CD14-positive monocyte (primary cell): ENCODE measurements around the gene CAST. TPM values are rescaled to one million over a fixed set of nuclear protein-coding genes. Genes with fewer than 3 reads are reported as not detected.
A peak's percentile ranks its signal among the peaks of the same experiment; 100 is the strongest.

Source experiments
- DNase-seq, 3 donors: peaks; one replicate each; pipeline ENCODE4 v3.0.0-alpha.2; 2011 to 2022
- H2AFZ ChIP-seq: 2 replicates; pipeline ENCODE4 v1.6.0; 2012; ENCODE audit warnings: mild to moderate bottlenecking, low read depth, low read length, inconsistent platforms; ENCODE audit not compliant: insufficient read depth, poor library complexity, severe bottlenecking
- H3K27ac ChIP-seq, 2 donors: 1 replicate in 1 of 2; 2 replicates in 1 of 2; pipeline ENCODE4 v1.5.1; 2012 to 2013; ENCODE audit warnings: low read length in 2 of 2, control low read depth in 1 of 2, inconsistent platforms in 1 of 2, low read depth in 1 of 2, mild to moderate bottlenecking in 1 of 2
- H3K27me3 ChIP-seq, 2 donors: one replicate each; pipeline versions ENCODE4 v1.6.0 to v1.6.1; 2011 to 2013; ENCODE audit warnings: low read length in 2 of 2; ENCODE audit not compliant: control insufficient read depth in 2 of 2, insufficient read depth in 2 of 2
- H3K36me3 ChIP-seq, 2 donors: replicated peaks in 1 of 2; 1 replicate in 1 of 2; 2 replicates in 1 of 2; pipeline versions ENCODE4 v1.5.1 to v1.6.1; 2012 to 2013; ENCODE audit warnings: low read length in 2 of 2, control low read depth in 1 of 2, inconsistent platforms in 1 of 2, mild to moderate bottlenecking in 1 of 2; ENCODE audit not compliant: insufficient read depth in 2 of 2, control insufficient read depth in 1 of 2
- H3K4me1 ChIP-seq, 2 donors: 1 replicate in 1 of 2; 2 replicates in 1 of 2; pipeline versions ENCODE4 v1.5.1 to v1.6.1; 2012 to 2013; ENCODE audit warnings: low read length in 2 of 2, control low read depth in 1 of 2, inconsistent platforms in 1 of 2, mild to moderate bottlenecking in 1 of 2, moderate library complexity in 1 of 2; ENCODE audit not compliant: insufficient read depth in 2 of 2, control insufficient read depth in 1 of 2
- H3K4me2 ChIP-seq: replicated peaks from 2 replicates; pipeline ENCODE3; 2012; ENCODE audit warnings: low read length, moderate library complexity, mild to moderate bottlenecking; ENCODE audit not compliant: poor library complexity, severe bottlenecking; ENCODE audit errors: extremely low read depth
- H3K4me3 ChIP-seq, 3 experiments: fragments of 200-600 bp in 1 of 3; sonication (generic) in 1 of 3; replicated peaks in 1 of 3; 1 replicate in 2 of 3; 2 replicates in 1 of 3; pipeline ENCODE4 v1.5.1; 2011 to 2013; ENCODE audit warnings: low read length in 3 of 3, mild to moderate bottlenecking in 3 of 3, control low read depth in 2 of 3, low read depth in 2 of 3, inconsistent platforms in 1 of 3, moderate library complexity in 1 of 3
- H3K79me2 ChIP-seq: 2 replicates; pipeline ENCODE4 v1.6.0; 2012; ENCODE audit warnings: mild to moderate bottlenecking, control low read depth, inconsistent platforms, low read length, moderate library complexity; ENCODE audit not compliant: insufficient read depth
- H3K9ac ChIP-seq: 2 replicates; pipeline ENCODE4 v1.6.0; 2017; ENCODE audit warnings: low read length, mild to moderate bottlenecking; ENCODE audit not compliant: insufficient read depth, poor library complexity, severe bottlenecking
- H3K9me3 ChIP-seq, 2 donors: replicated peaks in 1 of 2; 1 replicate in 1 of 2; 2 replicates in 1 of 2; pipeline versions ENCODE4 v1.5.1 to v1.6.1; 2012 to 2013; ENCODE audit warnings: low read length in 2 of 2, control low read depth in 1 of 2; ENCODE audit not compliant: control insufficient read depth in 1 of 2, insufficient read depth in 1 of 2
- H4K20me1 ChIP-seq: 2 replicates; pipeline ENCODE4 v1.6.0; 2012; ENCODE audit warnings: mild to moderate bottlenecking, low read length, control low read depth, moderate library complexity; ENCODE audit not compliant: insufficient read depth
- H3K27ac Mint-ChIP-seq, 7 donors: one replicate each; pipeline ENCODE4 v1.8.0; 2020; ENCODE audit warnings: mild to moderate bottlenecking in 7 of 7, mixed read lengths in 7 of 7, moderate library complexity in 6 of 7, inconsistent platforms in 2 of 7
- H3K27me3 Mint-ChIP-seq, 3 donors: one replicate each; pipeline ENCODE4 v1.8.0; 2021 to 2022; ENCODE audit warnings: low read depth in 3 of 3, mild to moderate bottlenecking in 3 of 3, mixed read lengths in 3 of 3, moderate library complexity in 3 of 3, inconsistent platforms in 1 of 3
- H3K36me3 Mint-ChIP-seq, 2 donors: one replicate each; pipeline ENCODE4 v1.8.0; 2020; ENCODE audit warnings: mixed read lengths in 2 of 2, inconsistent platforms in 1 of 2, mild to moderate bottlenecking in 1 of 2
- H3K4me1 Mint-ChIP-seq: one replicate; pipeline ENCODE4 v1.8.0; 2020; ENCODE audit warnings: mild to moderate bottlenecking, mixed read lengths
- H3K4me3 Mint-ChIP-seq, 2 donors: one replicate each; pipeline ENCODE4 v1.8.0; 2020; ENCODE audit warnings: mild to moderate bottlenecking in 2 of 2, mixed read lengths in 2 of 2, moderate library complexity in 1 of 2
- H3K9me3 Mint-ChIP-seq, 7 donors: one replicate each; pipeline ENCODE4 v1.8.0; 2020 to 2022; ENCODE audit warnings: mixed read lengths in 7 of 7, mild to moderate bottlenecking in 6 of 7, moderate library complexity in 6 of 7, inconsistent platforms in 2 of 7
- WGBS: methylation state at CpG from one replicate; pipeline ENCODE4 v1.1.5; 2013; ENCODE audit warnings: missing lambda C conversion rate; ENCODE audit not compliant: insufficient coverage; 5-methylcytosine and 5-hydroxymethylcytosine counted together
- intact Hi-C, 2 donors: fragments of 100-400 bp; cut with micrococcal nuclease; formaldehyde crosslinking; loops; one replicate each; pipeline versions ENCODE4 v1.15.0 to v1.15.1; 2023
- polyA plus RNA-seq, 3 donors: library from polyadenylated mRNA; depleted of rRNA in 1 of 3; unstranded in 2 of 3; stranded (reverse) in 1 of 3; fragments of 300-500 nt in 2 of 3; fragments of >200 nt in 1 of 3; fragmentation: Illumina TruSeq in 2 of 3; gene quantifications; 1 replicate in 2 of 3; 2 replicates in 1 of 3; pipeline ENCODE4 v1.2.3, GENCODE V29; 2012 to 2021
- TF ChIP-seq, protein P1 (sequence below): fragments of 200-600 bp; IDR thresholded peaks from one replicate; pipeline ENCODE4 v1.8.0; 2022; ENCODE audit warnings: antibody characterized with exemption, mild to moderate bottlenecking

Gene CAST
- polyA plus RNA-seq, 3 donors, result 49.6 to 125 (median 76.8) TPM

- TF ChIP-seq, protein P1, sequence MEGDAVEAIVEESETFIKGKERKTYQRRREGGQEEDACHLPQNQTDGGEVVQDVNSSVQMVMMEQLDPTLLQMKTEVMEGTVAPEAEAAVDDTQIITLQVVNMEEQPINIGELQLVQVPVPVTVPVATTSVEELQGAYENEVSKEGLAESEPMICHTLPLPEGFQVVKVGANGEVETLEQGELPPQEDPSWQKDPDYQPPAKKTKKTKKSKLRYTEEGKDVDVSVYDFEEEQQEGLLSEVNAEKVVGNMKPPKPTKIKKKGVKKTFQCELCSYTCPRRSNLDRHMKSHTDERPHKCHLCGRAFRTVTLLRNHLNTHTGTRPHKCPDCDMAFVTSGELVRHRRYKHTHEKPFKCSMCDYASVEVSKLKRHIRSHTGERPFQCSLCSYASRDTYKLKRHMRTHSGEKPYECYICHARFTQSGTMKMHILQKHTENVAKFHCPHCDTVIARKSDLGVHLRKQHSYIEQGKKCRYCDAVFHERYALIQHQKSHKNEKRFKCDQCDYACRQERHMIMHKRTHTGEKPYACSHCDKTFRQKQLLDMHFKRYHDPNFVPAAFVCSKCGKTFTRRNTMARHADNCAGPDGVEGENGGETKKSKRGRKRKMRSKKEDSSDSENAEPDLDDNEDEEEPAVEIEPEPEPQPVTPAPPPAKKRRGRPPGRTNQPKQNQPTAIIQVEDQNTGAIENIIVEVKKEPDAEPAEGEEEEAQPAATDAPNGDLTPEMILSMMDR, result no peak
- Histone ChIP-seq H4K20me1 (no peaks in the 10 kb centered on the region), H2AFZ (no peak overlapping the region), H3K4me1 (peaks cover 8 to 9% of the 10 kb centered on the region in 2 donors), H3K36me3 (no peaks in the 10 kb centered on the region), H3K27ac (no peak overlapping the region), H3K9me3 (no peaks in the 10 kb centered on the region), H3K4me2 (no peak overlapping the region), H3K27me3 (no peaks in the 10 kb centered on the region), H3K9ac (no peak overlapping the region), H3K4me3 (no peak overlapping the region), H3K79me2 (no peaks in the 10 kb centered on the region)
- 93% methylated on average over 3 of the region's 3 CpGs for WGBS
- H3K27ac Mint-ChIP-seq, result peak overlapping the region in 1 of 7 donors; percentile 52
- intact Hi-C loops, result no loop called here
- peaks cover 0 to 2% (median 2%) of the 10 kb centered on the region in 3 donors for H3K27me3 Mint-ChIP-seq
- no peaks in the 10 kb centered on the region for H3K36me3 Mint-ChIP-seq
- no peak for DNase-seq
- H3K9me3 Mint-ChIP-seq, result no peaks in the 10 kb centered on the region
- peaks cover 24% of the 10 kb centered on the region for H3K4me1 Mint-ChIP-seq
- H3K4me3 Mint-ChIP-seq, result no peak overlapping the region
These were observed 23.6 kb upstream of the CAST start for GRCh38 chr5:96638561-96638960.

- no peak for DNase-seq
- Mint-ChIP-seq H3K9me3 (no peaks in the 10 kb centered on the region), H3K4me3 (no peak overlapping the region), H3K27me3 (peaks cover 0 to 2% (median 2%) of the 10 kb centered on the region in 3 donors), H3K4me1 (peaks cover 15% of the 10 kb centered on the region), H3K27ac (no peak overlapping the region), H3K36me3 (no peaks in the 10 kb centered on the region)
- no peaks in the 10 kb centered on the region for H3K9me3 ChIP-seq
- H4K20me1 ChIP-seq, result no peaks in the 10 kb centered on the region
- no peak overlapping the region for H3K9ac ChIP-seq
- H3K4me2 ChIP-seq, result no peak overlapping the region
- WGBS, result 86% methylated on average over 1 of the region's 3 CpGs
- TF ChIP-seq, protein P1, result no peak
- no peak overlapping the region for H2AFZ ChIP-seq
- H3K36me3 ChIP-seq, result no peaks in the 10 kb centered on the region
- no peak overlapping the region for H3K4me3 ChIP-seq
- no peaks in the 10 kb centered on the region for H3K27me3 ChIP-seq
- no peak overlapping the region for H3K27ac ChIP-seq
- H3K79me2 ChIP-seq, result no peaks in the 10 kb centered on the region
- intact Hi-C loops, result no loop called here
- H3K4me1 ChIP-seq, result no peaks in the 10 kb centered on the region
These were observed 21.5 kb upstream of the CAST start for GRCh38 chr5:96640696-96641095.
